Stimulated activated CD8-positive, alpha-beta memory T cell treated with anti-CD3 and anti-CD28 coated beads, Interleukin-15, amount 100 ng/mL, for 24 hours (primary cell): ENCODE measurements around the gene SERBP1.
"Not testable (repeated sequence)": the region's sequence is repeated elsewhere in the genome, so short reads cannot be mapped to it uniquely, and the experiment has no call there.

Source experiments
- DNase-seq: peaks from one replicate; pipeline ENCODE4 v3.0.0-alpha.2; 2020; ENCODE audit warnings: low read depth

Gene SERBP1

GRCh38 chr1:67405473-67406245, 24.5 kb downstream of the SERBP1 start:
- no peak for DNase-seq

GRCh38 chr1:67404212-67404620, 26.0 kb downstream of the SERBP1 start:
- no peak for DNase-seq

DNA sequence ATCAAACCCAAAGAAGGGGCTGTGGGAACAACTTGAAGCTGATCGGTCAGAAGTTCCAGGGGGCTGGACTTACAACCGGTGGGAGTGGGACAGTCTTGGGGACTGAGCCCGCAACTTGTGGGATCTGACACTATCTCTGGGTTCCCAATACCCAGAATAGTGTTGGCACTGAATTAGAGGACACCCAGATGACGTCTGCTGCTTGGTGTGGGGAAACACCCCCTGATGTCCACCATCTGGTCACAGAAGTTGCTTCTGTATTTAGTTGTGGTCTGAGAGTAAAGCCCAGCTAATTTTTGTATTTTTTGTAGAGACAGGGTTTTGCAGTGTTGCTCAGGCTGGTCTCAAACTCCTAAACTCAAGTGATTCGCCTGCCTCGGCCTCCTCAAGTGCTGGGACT, 28.8 kb downstream of the SERBP1 start:
- no peak for DNase-seq

- not testable (repeated sequence) for DNase-seq
Observed at GRCh38 chr1:67400029-67400786, 30.0 kb downstream of the SERBP1 start.

DNA sequence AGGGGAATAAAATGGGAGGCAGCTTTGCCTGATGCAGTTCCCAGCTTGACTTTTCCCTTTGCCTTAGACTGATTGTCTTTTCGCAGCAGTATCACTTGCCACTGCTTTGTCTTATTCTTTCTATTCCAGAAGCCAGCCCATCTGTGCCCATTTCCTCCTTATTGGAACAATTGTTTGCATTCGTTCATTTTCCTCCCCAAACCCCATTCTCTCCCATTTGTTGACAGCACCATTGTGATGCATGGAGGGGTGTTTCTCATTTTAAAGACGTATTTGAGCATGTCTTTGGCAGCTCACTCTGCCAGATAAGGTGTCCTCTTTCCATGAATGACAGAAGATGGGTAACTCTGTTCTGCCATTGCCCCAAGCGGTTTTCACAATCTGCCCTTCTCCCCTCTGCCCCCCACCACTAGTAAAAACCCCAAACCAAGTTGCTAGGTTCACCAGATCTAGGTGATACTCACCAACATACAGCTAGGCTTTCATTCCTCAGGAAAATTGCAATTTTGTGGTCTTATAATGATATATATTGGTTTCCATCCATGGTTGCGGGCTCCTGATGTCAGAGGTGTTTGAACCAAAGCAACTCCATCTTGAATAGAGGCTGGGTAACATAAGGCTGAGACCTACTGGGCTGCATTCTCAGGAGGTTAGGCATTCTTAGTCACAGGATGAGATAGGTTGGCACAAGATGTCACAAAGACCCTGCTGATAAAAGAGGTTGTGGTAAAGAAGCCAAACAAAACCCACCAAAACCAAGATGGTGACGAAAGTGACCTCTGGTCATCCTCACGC, 30.8 kb downstream of the SERBP1 start:
- DNase-seq: no peak

DNA sequence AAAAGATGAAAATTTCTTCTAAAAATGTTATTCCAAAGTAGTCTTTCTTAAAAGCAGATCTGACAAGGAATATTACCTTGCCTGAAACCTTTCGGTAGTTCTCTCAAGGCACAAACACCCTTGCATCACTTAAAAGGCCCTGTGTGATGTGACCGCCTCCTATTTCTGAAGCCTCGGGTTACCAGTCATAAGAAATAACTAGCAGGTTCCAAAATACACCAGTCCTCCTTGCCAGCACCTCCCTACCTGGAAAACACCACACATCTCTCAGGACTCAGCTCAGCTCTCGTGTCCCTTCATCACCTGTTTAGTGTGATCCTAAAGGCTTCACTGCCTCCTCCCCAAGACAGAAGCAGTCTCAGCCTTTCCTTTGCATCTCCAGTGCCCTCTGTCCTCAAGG, 35.7 kb downstream of the SERBP1 start:
- no peak for DNase-seq

DNA sequence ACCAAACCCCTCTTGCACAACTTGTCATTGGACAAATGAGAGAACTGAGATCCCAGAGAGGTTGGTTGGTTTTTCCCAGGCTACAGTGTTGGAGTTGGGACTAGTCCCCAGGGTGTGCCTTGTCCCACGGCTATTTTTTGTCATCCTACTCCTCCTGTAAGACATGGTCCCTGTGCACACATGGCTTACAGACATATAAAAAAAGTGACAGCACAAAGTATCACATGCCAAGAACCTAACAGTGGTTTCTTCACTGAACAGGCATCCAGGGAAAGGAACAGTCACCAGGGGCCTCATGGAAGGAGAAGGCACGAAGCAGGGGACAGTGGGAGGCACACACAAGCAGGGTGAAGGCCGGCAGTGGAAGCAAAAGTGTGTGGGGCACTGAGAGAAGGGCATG, 36.5 kb downstream of the SERBP1 start:
- DNase-seq: no peak

GRCh38 chr1:67393240-67393639, 37.0 kb downstream of the SERBP1 start:
- DNase-seq: no peak

DNA sequence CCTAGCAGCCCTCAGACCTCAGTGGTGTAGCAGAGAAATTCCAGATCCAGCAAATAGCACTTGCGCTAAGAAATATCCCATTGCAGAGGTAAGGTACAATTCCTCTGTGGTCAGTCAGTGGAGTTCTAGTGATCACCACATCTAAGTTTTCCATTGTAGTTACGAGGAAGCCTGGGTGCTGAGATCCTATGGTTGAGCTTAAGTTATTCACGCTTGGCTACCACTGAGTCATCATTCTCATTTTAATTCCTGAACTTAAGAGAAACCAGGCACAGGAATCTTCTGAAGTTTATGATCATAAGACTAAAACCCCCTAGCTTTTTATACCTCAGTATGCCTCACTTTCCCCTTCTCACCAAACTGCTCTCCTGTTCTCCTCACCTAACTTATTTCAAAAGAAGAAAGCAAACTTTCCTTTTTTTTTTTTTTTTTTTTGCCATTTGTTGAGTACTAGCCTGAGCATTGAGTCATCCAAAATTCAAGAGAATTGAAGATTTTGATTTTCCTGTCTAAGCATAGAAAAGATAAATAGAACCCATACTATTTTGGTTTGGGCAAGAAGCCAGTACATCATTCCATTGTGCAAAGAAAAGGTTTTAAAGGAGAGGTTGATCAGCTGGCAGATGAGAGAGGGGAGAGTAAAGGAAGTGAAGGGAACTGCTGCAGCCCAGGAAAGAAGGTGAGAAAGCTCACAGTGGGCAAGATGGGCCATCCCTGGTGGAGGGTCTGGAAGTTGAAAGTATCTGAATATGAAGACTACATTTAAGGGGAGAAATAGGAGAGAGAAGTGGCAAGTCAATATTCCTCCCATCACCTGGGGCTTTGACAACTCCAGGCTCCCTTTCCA, 39.9 kb downstream of the SERBP1 start:
- DNase-seq: no peak

DNA sequence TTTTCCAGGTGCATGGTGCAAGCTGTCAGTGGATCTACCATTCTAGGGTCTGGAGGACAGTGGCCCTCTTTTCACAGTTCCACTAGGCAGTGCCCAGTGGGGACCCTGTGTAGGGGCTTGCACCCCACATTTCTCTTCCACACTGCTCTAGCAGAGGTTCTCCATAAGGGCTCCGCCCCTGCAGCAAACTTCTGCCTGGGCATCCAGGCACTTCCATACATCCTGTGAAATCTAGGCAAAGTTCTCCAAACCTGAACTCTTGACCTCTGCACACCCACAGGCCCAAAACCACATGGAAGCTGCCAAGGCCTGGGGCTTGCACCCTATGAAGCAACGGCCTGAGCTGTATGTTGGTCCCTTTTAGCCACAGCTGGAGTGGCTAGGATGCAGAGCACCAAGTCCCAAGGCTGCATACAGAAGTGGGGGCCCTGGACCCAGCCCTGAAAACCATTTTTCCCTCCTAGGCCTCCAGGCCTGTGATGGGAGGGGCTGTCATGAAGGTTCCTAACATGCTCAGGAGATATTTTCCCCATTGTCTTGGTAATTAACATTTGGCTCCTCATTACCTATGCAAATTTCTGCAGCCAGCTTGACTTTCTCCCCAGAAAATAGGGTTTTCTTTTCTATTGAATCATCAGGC, 46.1 kb downstream of the SERBP1 start:
- DNase-seq: no peak

DNA sequence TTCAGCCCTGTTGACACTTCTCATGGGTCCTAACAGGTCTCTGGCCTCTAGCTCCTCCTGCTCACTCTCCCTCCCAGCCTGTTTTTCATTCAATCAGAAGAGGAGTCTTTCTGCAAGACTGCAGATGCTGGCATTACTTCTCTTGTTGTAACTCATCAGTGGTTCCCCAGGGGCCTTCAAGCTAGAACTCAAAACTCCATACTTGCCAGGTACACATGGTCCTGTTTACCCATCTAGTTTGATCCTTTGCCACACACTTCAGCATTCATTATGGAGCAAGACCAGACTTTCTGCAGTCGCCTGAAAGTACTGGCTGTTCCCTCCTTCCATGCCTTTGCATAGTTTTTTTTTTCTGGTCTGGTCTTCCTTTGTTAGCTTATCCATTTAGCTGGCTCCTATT, 47.9 kb downstream of the SERBP1 start:
- DNase-seq: no peak

- no peak for DNase-seq
Observed at GRCh38 chr1:67381154-67381553, 49.0 kb downstream of the SERBP1 start.

DNA sequence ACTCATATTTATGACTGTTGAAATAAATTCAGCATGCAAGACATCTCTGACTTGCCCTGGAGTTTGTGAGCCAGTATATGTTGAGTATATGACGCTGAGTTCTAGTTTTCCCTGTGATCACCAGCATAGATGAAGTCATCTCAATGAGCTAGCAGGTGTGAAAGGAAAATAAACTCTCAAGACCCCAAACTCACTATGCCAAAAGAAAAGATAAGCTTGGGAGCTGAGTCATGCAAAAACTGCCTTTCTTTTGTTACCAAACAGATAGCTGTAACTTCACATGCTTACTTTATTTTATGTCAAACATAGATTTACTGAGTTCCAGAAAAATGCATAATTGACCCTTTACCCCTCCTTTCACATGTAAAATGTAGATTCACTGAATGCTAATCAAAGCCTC, 52.9 kb downstream of the SERBP1 start:
- no peak for DNase-seq

GRCh38 chr1:67376381-67376780, 53.8 kb downstream of the SERBP1 start:
- no peak for DNase-seq

- DNase-seq: no peak
Observed at GRCh38 chr1:67372898-67373297, 57.3 kb downstream of the SERBP1 start.

- no peak for DNase-seq
Observed at GRCh38 chr1:67372136-67372535, 58.1 kb downstream of the SERBP1 start.

GRCh38 chr1:67371681-67372080, 58.5 kb downstream of the SERBP1 start:
- no peak for DNase-seq

DNA sequence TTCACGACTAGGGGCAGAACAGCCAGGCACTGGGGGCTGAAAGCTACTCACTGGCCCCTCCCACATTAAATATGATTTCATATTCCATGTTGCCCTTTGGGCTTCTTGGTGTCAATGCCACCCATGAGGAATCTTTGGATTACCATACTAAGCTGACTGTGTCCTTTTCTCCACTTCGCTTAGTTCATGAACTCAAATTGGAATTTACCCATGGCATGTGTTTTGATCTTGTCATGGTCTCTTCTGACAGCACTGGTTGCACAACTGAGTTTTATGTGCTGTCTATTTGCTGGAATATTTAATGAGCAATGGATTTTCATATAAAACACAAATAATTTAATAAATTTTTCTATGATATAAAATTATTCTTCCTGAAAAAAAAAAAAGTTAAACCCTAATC, 59.2 kb downstream of the SERBP1 start:
- DNase-seq: no peak

- no peak for DNase-seq
Observed at GRCh38 chr1:67368046-67368514, 62.1 kb downstream of the SERBP1 start.

- DNase-seq: no peak
Observed at GRCh38 chr1:67367370-67368045, 62.7 kb downstream of the SERBP1 start.

GRCh38 chr1:67361641-67362040, 68.6 kb downstream of the SERBP1 start:
- DNase-seq: no peak
